H7 (cell line): ENCODE measurements around the gene ACTN4. TPM values are rescaled to one million over a fixed set of nuclear protein-coding genes. Genes with fewer than 3 reads are reported as not detected.
A peak's percentile ranks its signal among the peaks of the same experiment; 100 is the strongest.
"Not testable (repeated sequence)": the region's sequence is repeated elsewhere in the genome, so short reads cannot be mapped to it uniquely, and the experiment has no call there.

Source experiments
- DNase-seq: peaks from one replicate; pipeline ENCODE4 v3.0.0; 2012
- H3K27me3 ChIP-seq: 2 replicates; pipeline ENCODE4 v1.6.0; 2011; ENCODE audit warnings: mild to moderate bottlenecking, low read length; ENCODE audit not compliant: control insufficient read depth, insufficient read depth
- H3K36me3 ChIP-seq: replicated peaks from 2 replicates; pipeline ENCODE4 v1.5.1; 2011; ENCODE audit warnings: low read length; ENCODE audit not compliant: control insufficient read depth, insufficient read depth
- H3K4me3 ChIP-seq: 2 replicates; pipeline ENCODE4 v1.5.1; 2011; ENCODE audit warnings: low read depth, mild to moderate bottlenecking, control low read depth, low read length, moderate library complexity; ENCODE audit not compliant: insufficient read depth
- total RNA-seq: library from RNA; depleted of rRNA; stranded (reverse); fragments of >200 nt; shearing (Covaris generic); gene quantifications from 2 replicates; pipeline ENCODE4 v1.2.3, GENCODE V29; 2014

Gene ACTN4
- total RNA-seq, 1 experiment from 2014 or later = 226 TPM

DNA sequence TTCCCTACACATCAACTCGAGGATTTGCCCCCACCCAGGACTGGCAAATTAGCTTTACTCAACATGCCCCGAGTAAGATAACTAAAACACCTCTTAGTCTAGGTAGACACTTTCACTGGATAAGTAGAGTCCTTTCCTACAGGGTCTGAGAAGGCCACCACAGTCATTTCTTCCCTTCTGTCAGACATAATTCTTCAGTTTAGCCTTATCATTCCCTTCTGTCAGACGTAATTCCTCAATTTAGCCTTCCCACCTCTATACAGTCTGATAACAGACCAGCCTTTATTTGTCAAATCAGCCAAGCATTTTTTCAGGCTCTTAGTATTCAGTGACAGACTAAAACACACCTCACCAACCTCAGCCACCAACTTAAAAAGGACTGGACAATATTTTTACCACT, 106.3 kb downstream of the ACTN4 start:
- not testable (repeated sequence) for H3K27me3 ChIP-seq, H3K4me3 ChIP-seq

DNA sequence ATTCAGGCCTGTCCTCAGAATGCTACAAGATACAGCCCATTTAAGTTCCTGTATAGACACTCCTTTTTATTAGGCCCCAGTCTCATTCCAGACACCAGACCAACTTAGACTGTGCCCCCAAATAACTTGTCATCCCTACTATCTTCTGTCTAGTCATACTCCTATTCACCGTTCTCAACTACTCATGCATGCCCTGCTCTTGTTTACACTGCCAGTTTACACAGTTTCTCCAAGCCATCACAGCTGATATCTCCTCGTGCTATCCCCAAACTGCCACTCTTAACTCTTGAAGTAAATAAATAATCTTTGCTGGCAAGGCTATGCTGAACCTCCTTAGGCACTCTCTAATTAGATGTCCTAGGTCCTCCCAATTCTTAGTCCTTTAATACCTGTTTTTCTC, 106.7 kb downstream of the ACTN4 start:
- not testable (repeated sequence) for H3K36me3 ChIP-seq, H3K27me3 ChIP-seq, H3K4me3 ChIP-seq, DNase-seq

More for the DNA sequence above, 106.3 kb downstream of the ACTN4 start:
- H3K36me3 ChIP-seq, DNase-seq: not testable (repeated sequence)

GRCh38 chr19:38759590-38760003, 112.1 kb downstream of the ACTN4 start:
- Histone ChIP-seq H3K27me3 (no peaks in the 10 kb centered on the region), H3K36me3 (no peaks in the 10 kb centered on the region), H3K4me3 (no peak overlapping the region)
- DNase-seq = no peak

DNA sequence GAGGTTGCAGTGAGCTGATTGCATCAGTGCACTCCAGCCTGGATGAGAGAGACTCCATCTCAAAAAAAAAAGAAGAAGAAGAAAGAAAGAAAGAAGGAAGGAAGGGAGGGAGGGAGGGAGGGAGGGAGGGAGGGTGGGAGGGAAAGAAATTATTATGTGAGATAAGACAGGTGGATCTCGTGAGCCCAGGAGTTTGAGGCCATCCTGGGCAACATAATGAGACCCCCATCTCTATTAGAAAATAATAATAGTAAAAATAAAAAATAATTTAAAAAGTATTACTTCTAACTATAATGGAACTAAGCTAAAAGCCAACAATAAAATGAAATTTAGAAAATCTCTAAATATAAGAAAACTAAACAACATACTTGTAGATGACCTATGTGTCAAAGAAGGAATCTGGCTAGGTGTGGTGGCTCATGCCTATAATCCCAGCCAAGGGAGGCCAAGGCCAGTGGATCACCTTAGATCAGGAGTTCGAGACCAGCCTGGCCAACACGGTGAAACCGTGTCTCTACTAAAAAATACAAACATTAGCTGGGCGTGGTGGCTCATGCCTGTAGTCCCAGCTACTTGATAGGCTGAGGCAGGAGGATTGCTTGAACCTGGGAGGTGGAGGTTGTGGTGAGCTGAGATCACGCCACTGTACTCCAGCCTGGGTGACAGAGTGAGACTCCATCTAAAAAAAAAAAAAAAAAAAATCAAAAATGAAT, 113.5 kb downstream of the ACTN4 start:
- not testable (repeated sequence) for DNase-seq, H3K27me3 ChIP-seq, H3K4me3 ChIP-seq, H3K36me3 ChIP-seq

GRCh38 chr19:38761884-38762389, 114.5 kb downstream of the ACTN4 start:
- DNase-seq, H3K27me3 ChIP-seq, H3K36me3 ChIP-seq, H3K4me3 ChIP-seq: not testable (repeated sequence)

GRCh38 chr19:38763795-38764220, 116.4 kb downstream of the ACTN4 start:
- no peak for DNase-seq
- Histone ChIP-seq H3K4me3 (no peak overlapping the region), H3K36me3 (no peaks in the 10 kb centered on the region), H3K27me3 (no peaks in the 10 kb centered on the region)

- no peak for DNase-seq
- Histone ChIP-seq H3K27me3 (no peaks in the 10 kb centered on the region), H3K4me3 (no peak overlapping the region), H3K36me3 (no peaks in the 10 kb centered on the region)
These were observed 117.8 kb downstream of the ACTN4 start for GRCh38 chr19:38765214-38765613.

DNA sequence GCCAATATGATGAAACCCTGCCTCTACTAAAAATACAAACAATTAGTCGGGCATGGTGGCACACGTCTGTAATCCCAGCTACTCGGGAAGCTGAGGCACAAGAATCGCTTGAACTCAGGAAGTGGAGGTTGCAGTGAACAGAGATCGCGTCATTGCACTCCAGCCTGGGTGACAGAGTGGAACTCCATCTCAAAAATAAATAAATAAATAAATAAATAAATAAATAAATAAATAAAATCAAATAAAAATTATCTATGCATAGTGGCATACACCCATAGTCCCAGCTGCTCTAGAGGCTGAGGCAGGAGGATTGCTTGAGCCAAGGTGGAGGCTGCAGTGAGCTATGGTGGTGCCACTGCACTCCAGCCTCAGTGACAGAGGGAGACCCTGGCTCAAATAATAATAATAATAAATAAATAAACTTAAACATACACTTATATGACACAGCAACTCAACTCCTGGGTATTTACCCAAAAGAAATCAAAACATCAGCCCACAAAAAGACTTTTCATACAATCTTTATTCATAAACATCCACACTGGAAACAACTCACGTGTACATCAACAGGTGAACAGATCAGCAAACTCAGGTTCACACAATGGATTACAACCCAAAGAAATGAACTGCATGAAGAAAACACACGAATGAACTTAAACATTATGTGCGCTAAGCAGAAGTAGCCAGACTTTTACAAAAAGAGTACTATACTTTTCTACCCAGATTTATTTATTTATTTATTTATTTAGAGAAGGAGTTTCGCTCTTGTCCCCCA, 119.0 kb downstream of the ACTN4 start:
- Histone ChIP-seq H3K4me3 (no peak overlapping the region), H3K27me3 (no peaks in the 10 kb centered on the region), H3K36me3 (no peaks in the 10 kb centered on the region)
- DNase-seq = no peak

DNA sequence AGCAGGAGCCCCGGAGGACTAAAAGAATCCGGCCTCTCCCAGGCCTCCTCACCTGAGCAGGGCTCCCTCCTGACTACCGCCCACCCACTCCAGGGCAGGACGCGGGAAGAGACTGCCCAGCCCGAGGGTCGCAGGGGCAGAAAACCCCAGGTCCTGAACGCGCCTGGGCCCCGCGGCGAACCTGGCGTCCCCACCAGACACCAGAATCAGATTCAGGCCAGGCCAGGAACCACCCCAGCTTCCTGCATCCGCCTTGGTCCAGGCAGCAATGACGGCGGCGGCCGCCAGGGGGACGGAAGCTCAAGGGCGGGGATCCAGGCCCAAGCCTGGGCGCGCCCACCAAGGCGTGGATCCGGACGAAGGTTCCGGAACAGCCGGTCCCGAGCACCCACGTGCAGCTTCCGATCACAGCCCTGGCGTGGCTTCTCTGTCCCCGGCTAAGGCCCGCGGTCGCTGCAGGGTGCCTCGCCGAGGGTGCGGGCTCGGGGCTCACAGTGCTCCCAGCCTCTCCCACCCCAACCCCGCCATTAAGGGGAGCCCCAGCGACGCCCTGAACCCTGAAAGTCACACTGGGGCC, 122.3 kb downstream of the ACTN4 start:
- Histone ChIP-seq H3K36me3 (no peaks in the 10 kb centered on the region), H3K4me3 (peak overlapping the region; percentile 21; the same call in 1 of the 2 replicates)

DNA sequence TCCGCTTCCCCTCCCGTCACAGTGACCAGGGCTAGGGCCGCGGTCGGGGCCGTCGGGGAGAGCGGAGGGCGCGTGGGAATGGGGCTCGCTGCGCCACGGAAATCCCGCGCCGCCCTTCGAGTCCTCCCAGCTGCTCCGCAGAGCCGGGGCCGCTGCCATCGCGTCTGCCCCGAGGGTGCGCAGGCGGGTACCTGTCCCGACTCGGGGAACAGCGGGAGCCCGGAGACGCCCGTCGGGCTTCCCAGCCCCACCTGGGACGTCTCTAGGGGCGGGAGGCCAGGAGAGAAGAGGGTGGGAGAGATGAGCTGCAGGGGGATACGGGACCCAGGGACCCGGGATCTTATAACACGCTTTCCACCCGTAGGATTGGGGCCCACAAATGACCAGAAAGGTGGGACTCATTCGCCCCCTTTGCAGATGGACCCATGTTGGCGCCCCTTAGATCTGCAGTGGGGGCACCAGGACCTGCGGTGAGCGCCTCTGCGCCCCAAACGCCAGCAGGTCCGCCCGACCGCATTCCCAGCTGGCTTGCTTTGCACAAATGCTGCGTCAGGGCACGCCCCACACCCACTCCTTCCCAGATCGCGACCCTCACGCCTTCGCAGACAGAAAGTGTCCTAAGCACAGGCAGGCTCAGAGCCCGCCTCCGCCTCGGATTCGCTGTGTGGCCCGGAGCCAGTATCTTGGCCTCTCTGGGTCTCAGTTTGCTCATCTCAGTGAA, 122.9 kb downstream of the ACTN4 start:
- H3K4me3 ChIP-seq = peak overlapping the region; percentile 21; the same call in 1 of the 2 replicates
- not testable (repeated sequence) for H3K36me3 ChIP-seq, DNase-seq, H3K27me3 ChIP-seq

More for the DNA sequence above, 122.3 kb downstream of the ACTN4 start:
- DNase-seq = peak; percentile 95
- no peaks in the 10 kb centered on the region for H3K27me3 ChIP-seq

DNA sequence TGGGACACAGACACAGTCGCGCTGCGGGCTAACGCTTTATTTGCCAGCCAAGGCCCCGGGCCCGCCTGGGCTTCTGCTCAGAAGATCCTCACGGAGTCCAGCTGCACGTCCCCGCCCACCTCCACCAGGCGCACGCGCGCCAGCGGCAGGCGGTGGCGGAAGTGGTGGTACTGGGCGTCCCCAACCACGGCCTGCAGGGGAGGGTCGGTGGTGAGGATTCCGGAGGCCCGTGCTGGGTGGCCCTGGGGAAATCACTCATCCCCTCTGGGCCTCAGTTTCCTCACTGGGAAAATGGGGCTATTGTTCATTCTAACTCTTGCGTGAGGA, 123.5 kb downstream of the ACTN4 start:
- H3K27me3 ChIP-seq, H3K4me3 ChIP-seq, H3K36me3 ChIP-seq, DNase-seq: not testable (repeated sequence)

DNA sequence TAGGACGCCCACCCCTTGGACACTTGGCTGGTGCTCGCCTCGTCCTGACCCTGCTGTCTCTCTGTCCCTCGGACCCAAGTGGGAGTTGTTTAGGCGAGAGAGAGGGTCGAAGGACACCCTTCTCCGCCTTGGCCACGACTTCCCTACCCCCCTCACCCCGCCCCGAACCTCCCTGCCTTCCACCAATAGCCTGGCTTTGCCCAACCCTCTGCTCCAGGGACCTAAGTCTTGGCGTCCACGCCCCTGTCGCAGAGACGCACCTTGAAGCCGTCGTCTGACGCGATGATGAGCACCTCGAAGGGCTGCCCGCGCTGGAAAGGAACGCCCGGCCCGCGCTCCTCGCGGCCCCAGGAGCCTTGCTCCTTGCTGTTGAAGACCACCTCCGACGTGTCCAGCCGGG, 124.1 kb downstream of the ACTN4 start:
- not testable (repeated sequence) for H3K36me3 ChIP-seq, H3K27me3 ChIP-seq, DNase-seq, H3K4me3 ChIP-seq

DNA sequence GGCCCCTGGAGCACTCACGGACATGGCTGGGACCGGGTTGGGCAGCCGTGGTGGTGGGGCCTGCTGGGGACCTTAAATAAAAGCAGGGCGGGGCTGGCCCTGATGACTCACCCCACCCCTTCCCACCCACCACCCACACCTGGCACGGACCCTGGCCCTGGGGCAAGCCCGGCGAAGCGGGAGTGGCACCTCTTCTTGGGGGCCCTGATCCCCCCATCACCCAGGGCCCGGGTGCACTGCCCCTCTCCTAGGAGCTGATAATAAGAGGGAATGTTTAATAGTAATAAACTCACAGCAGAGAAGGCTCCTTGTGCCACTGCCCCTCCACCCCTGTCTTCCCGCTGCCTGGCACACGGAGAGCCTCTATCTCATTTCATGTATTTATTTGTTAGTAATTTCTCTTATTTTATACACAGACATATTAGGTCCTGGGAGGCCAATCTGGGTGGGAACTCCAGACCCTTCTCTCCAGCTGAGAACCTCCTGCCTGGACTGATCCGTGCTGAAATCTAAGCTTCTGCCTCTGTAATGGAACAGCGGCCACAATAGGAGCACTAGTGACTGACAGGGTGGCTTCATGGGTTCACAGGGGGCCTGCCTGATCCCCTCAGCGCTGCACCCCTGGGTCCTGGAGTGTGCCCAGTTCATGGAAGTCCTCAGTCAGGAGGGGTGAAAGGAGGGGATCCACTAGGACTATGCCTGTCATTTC, 126.2 kb downstream of the ACTN4 start, which contains the start of gene LGALS7:
Gene LGALS7 (minus strand): TSS at position 49 of the 709 bp plus-strand sequence. CDS start 25 bp downstream, at position 24.
- peak; percentile 33 for DNase-seq
- no peak within 1 kb of the TSS for H3K4me3 ChIP-seq
- no peaks in the 10 kb centered on the region for H3K36me3 ChIP-seq
- H3K27me3 ChIP-seq = no peaks in the 10 kb centered on the region
